Left renal cortex interstitium (tissue), 4 donors: Measurements from ENCODE around the gene RHBDF1. TPM values are rescaled to one million over a fixed set of nuclear protein-coding genes. Genes with fewer than 3 reads are reported as not detected.
A peak's percentile ranks its signal among the peaks of the same experiment; 100 is the strongest.
"Not testable (repeated sequence)": the region's sequence is repeated elsewhere in the genome, so short reads cannot be mapped to it uniquely, and the experiment has no call there.

Source experiments
- DNase-seq, 4 donors: peaks; one replicate each; pipeline ENCODE4 v3.0.0-alpha.2; 2013; ENCODE audit warnings: low read depth in 4 of 4, low spot score in 2 of 4, missing footprints in 1 of 4
- polyA plus RNA-seq, 4 donors: library from polyadenylated mRNA; unstranded; fragments of 120-200 nt; gene quantifications; one replicate each; pipeline ENCODE4 v1.2.1, GENCODE V29; 2013; ENCODE audit not compliant: insufficient read length in 4 of 4

The RHBDF1 gene
- polyA plus RNA-seq, 4 donors, result 20.0 to 34.4 (median 26.5) TPM

- DNase-seq, result no peak
Measured at GRCh38 chr16:60929-61878, 11.2 kb downstream of the RHBDF1 start.

GRCh38 chr16:60166-60565 lies 12.3 kb downstream of the RHBDF1 start:
- no peak for DNase-seq

DNA sequence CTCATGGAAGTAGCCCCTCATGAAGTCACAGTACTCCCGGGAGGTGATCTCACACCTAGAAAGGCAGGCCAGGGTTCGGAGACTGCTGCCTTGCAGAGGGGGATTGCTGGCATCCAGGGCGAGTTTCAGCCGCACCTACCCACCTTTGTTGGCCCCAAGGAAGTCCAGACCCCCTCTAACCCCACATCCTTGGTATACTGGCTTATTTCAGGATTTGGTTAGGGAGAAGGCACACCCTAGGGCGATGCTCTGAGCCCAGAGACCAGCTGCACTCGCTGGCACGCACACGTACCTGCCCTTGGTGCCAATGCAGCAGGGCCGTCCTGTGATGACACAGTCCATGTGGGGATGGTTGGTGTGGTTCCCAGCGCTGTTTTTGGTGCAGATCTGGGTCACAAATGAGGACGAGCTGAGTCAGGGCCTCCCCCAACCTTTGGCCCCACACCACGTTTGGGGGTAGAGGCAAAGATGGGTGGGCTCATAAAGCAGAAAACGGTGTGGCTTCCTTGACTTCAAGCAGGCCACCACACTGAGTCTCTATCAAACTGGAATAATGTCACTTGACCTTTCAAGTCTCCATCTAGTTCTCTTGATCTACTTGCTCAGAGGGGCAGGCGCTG lies 12.9 kb downstream of the RHBDF1 start:
- DNase-seq, result no peak

DNA sequence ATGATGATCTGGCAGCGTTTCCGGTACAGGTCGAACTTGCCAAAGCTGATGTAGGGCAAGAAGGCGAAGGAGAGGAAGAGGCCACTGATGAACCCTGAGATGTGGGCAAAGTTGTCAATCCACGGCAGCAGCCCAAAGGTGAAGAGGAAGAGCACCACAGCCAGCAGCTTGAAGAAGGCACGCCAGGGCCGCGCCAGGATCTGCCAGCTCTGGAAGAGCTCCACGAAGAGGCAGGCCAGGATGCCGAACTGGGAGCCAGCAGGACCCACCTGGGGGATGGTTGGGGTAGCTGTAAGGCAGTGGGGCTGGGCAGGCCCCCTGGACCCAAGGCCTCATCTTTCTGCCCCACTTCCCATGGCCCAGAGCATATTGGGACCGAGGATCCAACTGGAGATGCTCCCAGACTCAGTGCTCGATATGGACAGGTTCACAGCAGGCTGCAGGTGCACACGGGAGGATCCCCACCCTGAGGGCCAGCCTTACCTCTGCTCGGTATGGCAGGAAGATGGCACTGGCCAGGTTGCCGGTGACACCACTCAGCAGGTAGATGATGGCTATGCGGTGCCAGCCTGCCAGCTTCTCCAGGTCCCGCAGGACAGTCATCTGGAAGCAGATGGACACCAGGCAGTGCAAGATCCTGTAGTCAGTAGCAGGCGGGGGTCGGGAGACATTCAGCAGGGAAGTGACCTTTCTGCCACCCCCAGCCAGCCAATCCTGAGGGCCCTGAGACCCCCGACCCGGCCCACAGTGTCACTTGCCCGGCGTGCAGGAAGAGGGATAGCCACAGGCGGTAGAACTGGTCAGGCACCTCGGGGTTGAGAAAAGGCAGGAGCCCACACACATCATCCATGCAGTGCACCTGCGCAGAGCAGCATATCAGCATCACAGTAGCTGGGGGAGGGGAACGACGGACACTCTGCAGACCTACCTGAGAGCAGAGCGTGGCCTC lies 13.7 kb downstream of the RHBDF1 start:
- DNase-seq, result no peak

DNA sequence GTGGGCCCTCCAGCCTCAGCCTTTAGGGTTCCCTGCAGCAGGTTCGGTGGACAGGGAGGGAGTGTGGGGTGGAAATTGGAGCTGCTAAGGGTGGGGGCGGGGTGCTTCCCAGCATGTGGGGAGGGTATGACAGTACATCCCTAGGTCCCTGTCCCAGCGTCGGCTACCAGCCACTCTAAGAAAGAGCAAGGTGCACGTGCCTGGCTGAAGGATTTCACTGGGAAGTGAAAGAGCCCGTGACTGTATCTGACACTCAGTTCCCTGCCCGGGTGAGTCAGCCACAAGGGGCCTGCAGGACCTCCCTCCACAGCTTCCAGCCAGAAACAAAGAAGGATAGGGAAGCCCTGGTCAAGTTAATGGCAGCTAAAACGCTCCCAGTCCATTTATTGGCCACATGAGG lies 14.7 kb downstream of the RHBDF1 start:
- no peak for DNase-seq

GRCh38 chr16:56231-56927 lies 16.1 kb downstream of the RHBDF1 start:
- no peak for DNase-seq

DNA sequence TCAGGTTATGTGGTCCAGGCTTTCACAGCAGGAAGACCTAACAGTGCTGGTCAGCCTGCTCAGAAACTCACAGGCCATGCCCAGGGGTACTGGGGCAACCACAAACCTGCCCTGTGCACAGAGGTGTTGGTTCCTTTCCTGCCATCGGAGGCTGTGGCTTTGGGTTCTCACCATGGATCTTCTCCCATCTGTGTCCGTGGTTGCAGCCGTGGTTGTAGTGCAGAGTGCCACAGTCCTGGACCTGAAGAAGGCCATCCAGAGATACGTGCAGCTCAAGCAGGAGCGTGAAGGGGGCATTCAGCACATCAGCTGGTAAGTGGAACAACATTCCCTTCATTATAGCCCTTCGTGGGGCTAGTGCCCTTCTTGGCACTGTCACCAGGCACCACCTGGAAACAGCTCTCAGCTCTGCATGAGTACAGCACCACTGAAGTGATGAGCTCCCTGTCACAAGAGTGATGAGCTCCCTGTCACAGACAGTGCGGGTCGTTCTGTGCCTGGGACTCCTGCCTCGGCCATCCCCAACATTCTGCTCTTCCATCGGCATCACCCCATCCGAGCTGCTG lies 16.8 kb downstream of the RHBDF1 start:
- DNase-seq, result no peak

DNA sequence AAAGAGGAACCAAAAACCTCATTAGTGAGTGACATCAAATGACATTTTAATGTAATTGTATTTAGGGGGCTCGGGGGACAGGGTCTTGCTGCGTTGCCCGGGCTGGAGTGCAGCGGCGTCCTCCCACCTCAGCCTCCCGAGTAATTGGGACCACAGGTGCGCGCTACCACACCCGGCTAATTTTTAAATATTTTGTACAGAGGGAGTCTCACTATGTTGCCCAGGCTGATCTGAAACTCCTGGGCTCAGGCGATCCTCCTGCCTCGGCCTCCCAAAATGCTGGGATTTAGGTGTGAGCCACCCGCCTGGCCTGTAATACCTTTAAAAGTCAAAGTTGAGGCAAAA lies 18.2 kb downstream of the RHBDF1 start:
- no peak for DNase-seq

- DNase-seq, result peak; percentile 76 to 92 (median 91)
Measured at GRCh38 chr16:53346-54236, 18.8 kb downstream of the RHBDF1 start, which contains the start of the genes POLR3K and SNRNP25. TSS of gene POLR3K (minus strand) at chr16:53608. CDS start at chr16:53586, 22 bp downstream. TSS of gene SNRNP25 (plus strand) at chr16:53828. CDS start at chr16:54017, 189 bp downstream.

- no peak for DNase-seq
Measured at GRCh38 chr16:50769-51591, 21.5 kb downstream of the RHBDF1 start.

- DNase-seq, result no peak
Measured at GRCh38 chr16:47234-47633, 25.2 kb downstream of the RHBDF1 start.

GRCh38 chr16:46510-46909 lies 25.9 kb downstream of the RHBDF1 start:
- not testable (repeated sequence) for DNase-seq

GRCh38 chr16:45454-45853 lies 27.0 kb downstream of the RHBDF1 start:
- DNase-seq, result no peak

- DNase-seq, result no peak
Measured at GRCh38 chr16:44655-45054, 27.8 kb downstream of the RHBDF1 start.

DNA sequence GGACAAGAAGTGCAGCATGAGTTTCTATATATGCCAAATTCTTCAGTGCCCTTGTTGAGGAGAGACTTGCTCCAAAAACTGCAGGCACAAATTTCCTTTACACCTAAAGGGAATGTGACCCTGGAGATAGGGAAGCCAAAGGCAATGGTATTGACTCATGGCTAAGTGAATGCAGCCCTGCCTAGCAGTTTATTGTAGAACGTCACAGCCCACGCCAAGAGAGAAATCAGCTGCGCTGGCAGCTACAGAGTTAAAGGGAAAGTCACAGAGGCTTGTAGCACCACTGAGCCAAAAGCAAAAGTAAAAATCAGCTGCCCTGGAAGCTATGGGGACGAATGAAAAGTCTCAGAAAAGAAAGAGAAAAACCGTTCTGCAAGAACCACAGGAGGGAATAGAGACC lies 29.1 kb downstream of the RHBDF1 start:
- no peak for DNase-seq

DNA sequence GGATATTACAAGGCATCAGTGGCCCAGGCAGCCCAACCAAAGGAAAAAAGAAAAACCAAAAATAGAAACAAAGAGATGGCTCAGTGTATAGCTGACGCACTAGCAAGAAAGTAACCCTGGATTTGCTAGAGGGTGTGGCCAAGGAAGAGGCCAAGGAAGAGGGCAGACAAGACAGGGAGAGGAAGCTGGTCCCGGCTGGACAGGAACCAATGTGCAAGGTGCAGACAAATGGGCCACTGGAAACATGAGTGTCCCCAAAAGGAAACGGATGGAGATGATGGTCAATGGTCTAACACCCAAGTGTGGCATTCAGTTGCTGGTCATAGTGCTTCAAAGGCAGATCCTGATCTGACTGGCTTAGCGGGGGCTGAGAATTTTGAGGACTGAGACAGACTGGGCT lies 29.7 kb downstream of the RHBDF1 start:
- DNase-seq, result no peak

DNA sequence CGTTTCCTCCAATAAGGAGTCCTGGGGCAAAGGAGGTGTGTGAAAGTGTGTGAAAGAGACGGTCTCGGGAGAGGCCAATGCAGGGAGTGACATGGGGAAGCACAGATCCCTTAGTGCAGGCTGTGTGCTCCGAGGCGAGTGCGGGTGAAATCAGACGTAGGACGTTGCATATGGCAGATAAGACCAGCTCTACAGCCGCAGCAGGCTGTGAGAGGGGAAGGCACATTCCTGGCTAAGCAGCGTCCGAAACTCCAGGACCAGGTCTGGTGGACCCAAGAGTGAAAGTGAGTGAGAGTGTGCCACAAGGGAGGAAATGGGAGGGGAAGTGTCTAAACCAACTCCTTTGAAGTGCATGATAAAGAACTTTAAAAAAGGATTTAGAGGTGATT lies 30.4 kb downstream of the RHBDF1 start:
- no peak for DNase-seq
